ENCODE results near the gene AP3S1.
"Not testable (repeated sequence)": the region's sequence is repeated elsewhere in the genome, so short reads cannot be mapped to it uniquely, and the experiment has no call there.

Gene AP3S1

GRCh38 chr5:115841382-115842088 lies at the start of gene AP3S1, which contains the start of gene ATG12:
TSS of gene AP3S1 (plus strand) at chr5:115841935. CDS start at chr5:115842038, 103 bp downstream.
TSS of gene ATG12 (minus strand) at chr5:115841565. CDS start at chr5:115841552, 13 bp downstream.
- peak; percentile 32 for DNase-seq

DNA sequence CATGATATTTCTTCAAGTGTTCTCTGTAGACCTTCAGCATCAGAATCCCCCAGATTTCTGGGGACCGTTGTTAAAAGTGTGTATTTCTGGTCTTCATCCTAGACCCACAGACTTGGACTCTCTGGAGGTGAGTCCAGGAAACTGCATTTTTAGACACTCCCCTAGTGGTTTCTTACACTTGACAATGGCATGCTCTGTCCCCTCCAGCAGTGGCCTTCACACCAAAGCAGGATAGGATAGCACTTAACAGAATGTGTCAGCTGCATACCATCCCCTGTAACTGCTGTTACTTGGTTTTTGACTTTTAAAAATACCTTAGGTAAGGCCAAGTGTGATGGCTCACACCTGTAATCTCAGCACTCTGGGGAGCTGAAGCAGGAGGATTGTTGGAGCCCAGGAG lies 46.0 kb upstream of the AP3S1 start:
- no peak for DNase-seq

- DNase-seq: no peak
Measured at GRCh38 chr5:115796656-115797055, 45.1 kb upstream of the AP3S1 start.

- DNase-seq: no peak
Measured at GRCh38 chr5:115798252-115798651, 43.5 kb upstream of the AP3S1 start.

GRCh38 chr5:115800108-115800507 lies 41.6 kb upstream of the AP3S1 start:
- DNase-seq: no peak

DNA sequence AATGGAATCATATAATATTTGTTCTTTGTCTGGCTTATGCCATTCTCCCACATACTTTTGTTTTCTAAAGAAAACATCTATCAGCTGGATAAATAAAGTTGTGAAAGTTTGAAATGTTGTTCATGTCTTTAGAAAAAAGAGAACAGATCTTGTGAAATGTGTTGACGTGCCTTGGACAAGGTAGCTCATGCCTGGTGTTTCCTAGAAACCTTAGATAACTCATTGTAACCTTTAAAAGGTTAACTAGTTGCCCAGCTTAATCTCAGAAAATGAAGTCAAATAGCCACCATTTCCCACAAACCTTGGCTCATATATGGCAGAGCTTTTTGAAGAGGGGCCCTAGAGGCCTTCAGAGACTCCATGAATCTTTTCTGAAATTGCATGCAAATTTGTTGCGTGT lies 40.6 kb upstream of the AP3S1 start:
- no peak for DNase-seq

GRCh38 chr5:115801984-115802383 lies 39.8 kb upstream of the AP3S1 start:
- no peak for DNase-seq

GRCh38 chr5:115806986-115807653 lies 34.6 kb upstream of the AP3S1 start:
- no peak for DNase-seq

DNA sequence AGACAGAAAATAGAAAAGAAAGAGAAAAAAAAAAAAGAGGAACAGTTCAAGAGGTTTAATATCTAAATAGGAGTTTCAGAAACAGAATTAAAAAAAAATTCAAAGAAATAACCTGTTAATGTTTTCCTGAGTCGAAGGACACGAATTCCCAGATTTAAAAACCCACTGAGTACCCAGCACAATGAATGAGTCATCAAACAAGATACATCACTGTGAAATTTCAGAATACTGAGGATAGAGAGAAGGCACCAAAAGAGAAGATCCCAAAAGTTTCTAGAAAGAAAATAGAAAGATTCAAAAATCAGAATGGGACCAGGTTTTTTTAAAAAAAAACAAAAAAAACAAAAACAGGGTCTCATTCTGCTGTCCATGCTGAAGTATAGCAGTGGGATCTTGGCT lies 34.1 kb upstream of the AP3S1 start:
- DNase-seq: no peak

GRCh38 chr5:115808066-115808465 lies 33.7 kb upstream of the AP3S1 start:
- DNase-seq: not testable (repeated sequence)

DNA sequence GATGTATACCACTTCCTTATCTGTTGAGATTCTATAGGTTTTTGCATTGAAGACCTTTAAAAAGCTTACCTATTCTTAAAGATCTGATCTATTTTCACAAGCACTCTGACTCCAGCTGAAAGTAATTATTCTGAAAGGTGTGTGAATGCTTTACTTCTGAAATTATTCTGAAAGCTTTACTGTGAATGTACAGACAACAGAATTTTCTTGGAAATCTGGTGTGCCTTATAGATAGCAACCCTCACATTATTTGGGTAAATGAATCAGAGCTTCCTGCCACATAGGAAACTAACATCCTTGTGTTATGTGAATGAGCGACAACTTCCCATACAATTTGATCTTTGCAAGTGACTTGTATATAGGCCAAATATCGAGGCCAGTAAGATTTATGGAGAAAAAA lies 31.8 kb upstream of the AP3S1 start:
- DNase-seq: no peak

DNA sequence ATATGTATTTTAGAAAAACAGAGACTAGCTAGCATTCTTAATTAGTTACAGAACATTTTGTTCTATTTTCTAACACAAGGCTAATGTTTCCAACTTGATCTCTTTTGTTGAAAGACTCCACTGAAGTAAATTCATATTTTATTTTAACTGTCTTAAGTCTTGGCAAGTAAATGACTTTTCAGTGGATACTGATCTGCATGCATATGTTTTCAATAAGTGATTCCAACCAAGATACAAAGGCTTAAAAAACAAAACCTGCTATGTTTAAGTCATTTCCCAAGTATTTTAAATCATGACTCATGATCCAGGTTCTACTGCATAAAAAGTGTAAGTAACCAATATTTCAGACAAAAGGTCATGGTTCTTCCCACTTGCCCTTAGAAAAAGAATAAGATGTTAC lies 31.0 kb upstream of the AP3S1 start:
- DNase-seq: no peak

GRCh38 chr5:115811406-115811805 lies 30.3 kb upstream of the AP3S1 start:
- DNase-seq: no peak

- no peak for DNase-seq
Measured at GRCh38 chr5:115812372-115812771, 29.4 kb upstream of the AP3S1 start.

DNA sequence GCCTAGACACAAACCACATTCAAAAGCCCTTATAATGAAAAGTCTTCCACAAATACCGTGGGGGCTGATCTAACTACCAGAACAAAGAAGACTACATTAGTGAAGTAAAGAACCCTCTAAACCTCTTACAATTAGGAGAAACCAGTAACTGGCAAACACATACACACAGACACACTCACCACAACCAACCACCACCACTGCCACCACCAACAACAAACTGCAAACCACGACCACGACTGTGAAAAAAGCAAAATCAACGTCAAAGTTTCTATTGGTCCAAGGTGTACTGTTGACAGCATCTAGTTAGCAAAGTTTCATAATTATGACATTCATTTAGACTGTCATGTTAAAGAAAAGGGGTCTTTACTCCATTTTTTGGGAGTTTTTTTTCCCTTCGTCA lies 28.0 kb upstream of the AP3S1 start:
- DNase-seq: no peak

- no peak for DNase-seq
Measured at GRCh38 chr5:115815006-115815692, 26.6 kb upstream of the AP3S1 start.

GRCh38 chr5:115815693-115816225 lies 26.0 kb upstream of the AP3S1 start:
- no peak for DNase-seq

DNA sequence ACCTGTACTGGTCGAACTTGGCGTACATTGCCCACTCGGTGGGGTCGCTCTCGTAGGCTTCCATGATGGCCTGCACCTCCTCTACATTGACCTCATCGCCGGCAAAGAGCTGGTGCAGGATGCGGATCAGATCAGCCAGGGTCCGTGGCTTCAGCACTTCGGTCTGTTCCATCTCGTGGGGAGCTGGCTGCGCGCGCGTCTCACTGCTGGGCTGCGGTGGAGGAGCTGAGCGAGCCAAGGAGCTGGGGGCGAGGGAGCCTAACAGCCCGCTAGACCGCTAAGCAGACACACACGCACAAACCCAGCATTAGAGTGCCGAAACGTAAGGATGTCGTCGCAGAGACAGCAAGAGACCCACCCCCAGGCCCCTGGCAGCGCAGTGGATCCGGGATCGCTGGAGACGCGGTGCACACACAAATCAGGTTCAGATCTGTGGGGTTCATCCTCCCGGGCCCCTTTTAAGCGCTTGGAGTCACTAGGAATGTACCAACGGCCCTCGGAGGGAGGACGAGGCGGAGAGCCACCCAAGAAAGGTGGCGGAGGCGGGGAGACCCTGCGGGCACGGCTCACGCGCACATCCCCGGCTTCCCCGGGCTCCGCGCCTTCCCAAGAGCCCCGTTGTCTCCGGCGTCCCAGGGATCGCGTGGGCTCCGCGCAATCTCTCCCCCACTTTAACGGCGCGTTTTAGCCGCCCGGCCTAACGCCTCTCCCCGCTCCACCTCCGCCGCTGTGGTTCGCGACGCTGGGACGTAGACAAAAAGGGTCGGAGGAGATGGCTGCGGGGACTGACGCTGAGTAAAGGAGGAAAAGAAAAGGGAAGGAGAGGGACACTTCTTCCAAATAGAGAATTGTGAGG lies 25.3 kb upstream of the AP3S1 start, which contains the start of gene CDO1:
CDO1 (minus strand) TSS at position 434 of the 856 bp plus-strand sequence; CDS start at position 172, 262 bp downstream.
- no peak for DNase-seq

DNA sequence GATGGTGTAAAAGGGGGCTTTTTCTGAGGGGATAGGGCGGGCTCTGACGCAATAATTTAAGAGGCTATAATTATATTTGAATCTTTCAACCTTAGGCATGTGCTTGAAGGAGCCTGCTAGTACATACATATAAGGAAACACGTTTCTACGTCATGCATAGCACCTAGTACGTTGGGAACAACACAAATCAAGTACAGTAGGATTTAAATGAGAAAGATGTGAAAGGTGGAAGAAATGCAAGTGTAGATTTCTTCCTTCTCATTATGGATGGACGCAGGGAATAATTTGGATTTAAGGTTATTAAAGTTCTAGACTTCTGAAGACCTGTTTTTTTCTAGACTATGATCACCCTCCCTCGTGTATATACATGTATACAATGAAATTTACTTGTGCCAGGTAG lies 24.3 kb upstream of the AP3S1 start:
- DNase-seq: no peak

- no peak for DNase-seq
Measured at GRCh38 chr5:115818821-115819220, 22.9 kb upstream of the AP3S1 start.

DNA sequence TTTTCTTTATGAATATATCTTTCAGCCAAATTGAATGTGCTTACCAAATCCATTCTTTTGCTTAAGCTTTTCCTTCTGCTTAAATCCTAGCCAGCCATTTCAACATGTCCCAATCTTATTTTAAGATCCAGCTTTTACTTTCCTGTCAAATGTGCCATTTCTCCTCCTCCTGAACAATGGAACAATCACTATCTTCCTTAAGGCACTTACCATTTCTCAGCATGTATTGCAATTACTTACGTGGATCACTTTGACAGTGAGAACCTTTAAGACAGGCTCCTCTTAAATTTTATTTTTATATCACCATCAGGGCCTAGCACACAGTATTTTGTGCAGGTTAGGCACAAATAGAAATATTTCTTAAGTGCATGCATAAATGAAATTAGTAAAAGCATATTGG lies 20.9 kb upstream of the AP3S1 start:
- no peak for DNase-seq

DNA sequence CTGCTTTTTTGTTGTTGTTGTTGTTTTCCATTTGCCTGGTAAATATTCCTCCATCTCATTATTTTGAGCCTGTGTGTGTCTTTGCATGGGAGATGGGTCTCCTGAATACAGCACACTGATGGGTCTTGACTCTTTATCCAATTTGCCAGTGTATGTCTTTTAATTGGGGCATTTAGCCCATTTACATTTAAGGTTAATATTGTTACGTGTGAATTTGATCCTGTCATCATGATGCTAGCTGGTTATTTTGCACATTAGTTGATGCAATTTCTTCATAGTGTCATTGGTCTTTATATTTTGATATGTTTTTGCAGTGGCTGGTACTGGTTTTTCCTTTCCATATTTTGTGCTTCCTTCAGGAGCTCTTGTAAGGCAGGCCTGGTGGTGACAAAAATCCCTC lies 16.8 kb upstream of the AP3S1 start:
- not testable (repeated sequence) for DNase-seq

DNA sequence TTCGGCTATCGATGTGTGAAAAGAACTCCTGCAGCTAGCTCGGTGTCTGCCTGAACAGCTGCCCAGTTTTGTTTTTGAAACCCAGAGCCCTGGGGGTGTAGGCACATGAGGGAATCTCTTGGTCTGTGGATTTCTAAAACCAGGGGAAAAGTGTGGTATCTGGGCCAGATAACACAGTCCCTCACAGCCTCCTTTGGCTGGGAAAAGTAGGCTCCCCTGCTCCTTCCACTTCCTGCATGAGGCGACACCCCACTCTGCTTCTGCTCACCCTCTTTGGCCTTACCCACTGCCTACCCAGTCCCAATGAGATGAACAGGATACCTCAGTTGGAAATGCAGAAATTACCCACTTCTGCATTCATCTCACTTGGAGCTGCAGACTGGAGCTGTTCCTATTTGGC lies 15.8 kb upstream of the AP3S1 start:
- no peak for DNase-seq
